ENCODE measurements around the gene FAN1.

Gene FAN1

GRCh38 chr15:30928076-30928475 lies 24.4 kb downstream of the FAN1 start:
- no peak overlapping the region for H3K4me3 ChIP-seq (ENCODE audit: low read depth, low read length)
- no peak for TF ChIP-seq CTCF (IDR thresholded peaks at IDR 0.05; ENCODE audit: insufficient read depth, low read length, missing control alignments)
- POLR2A ChIA-PET: no interaction called here
- no peak for DNase-seq (ENCODE audit: low read depth, low spot score)
- CTCF ChIA-PET: no interaction called here

GRCh38 chr15:30929064-30929669 lies 25.5 kb downstream of the FAN1 start:
- ChIA-PET POLR2A (no interaction called here), CTCF (interaction anchor here (0.8 kb wide), 1 partner anchor 200 kb away, joined by 3 read pairs; no protein-coding TSS in a partner anchor)
- no peak for TF ChIP-seq CTCF (IDR thresholded peaks at IDR 0.05; ENCODE audit: insufficient read depth, low read length, missing control alignments)
- H3K4me3 ChIP-seq (ENCODE audit: low read depth, low read length): no peak overlapping the region
- no peak for DNase-seq (ENCODE audit: low read depth, low spot score)

- H3K4me3 ChIP-seq (ENCODE audit: low read depth, low read length): no peak overlapping the region
- no peak for DNase-seq (ENCODE audit: low read depth, low spot score)
- CTCF ChIA-PET: interaction anchor here (1.4 kb wide), 1 partner anchor 199 kb away, joined by 6 read pairs; no protein-coding TSS in a partner anchor
- POLR2A ChIA-PET: no interaction called here
- TF ChIP-seq CTCF (IDR thresholded peaks at IDR 0.05; ENCODE audit: insufficient read depth, low read length, missing control alignments): no peak
Measured at GRCh38 chr15:30929982-30930381, 26.3 kb downstream of the FAN1 start.

- ChIA-PET CTCF (interaction anchor here (1.4 to 1.6 kb wide), 2 partner anchors 12 to 199 kb away, joined by 3 to 6 read pairs; no protein-coding TSS in a partner anchor), POLR2A (no interaction called here)
- no peak overlapping the region for H3K4me3 ChIP-seq (ENCODE audit: low read depth, low read length)
- DNase-seq (ENCODE audit: low read depth, low spot score): no peak
- TF ChIP-seq CTCF (IDR thresholded peaks at IDR 0.05; ENCODE audit: insufficient read depth, low read length, missing control alignments): no peak
Measured at GRCh38 chr15:30930422-30930821, 26.7 kb downstream of the FAN1 start.

GRCh38 chr15:30933293-30933692 lies 29.6 kb downstream of the FAN1 start:
- CTCF ChIA-PET: interaction anchor here (1.8 kb wide), 1 partner anchor 196 kb away, joined by 8 read pairs; no protein-coding TSS in a partner anchor
- H3K4me3 ChIP-seq (ENCODE audit: low read depth, low read length): no peak overlapping the region
- TF ChIP-seq CTCF (IDR thresholded peaks at IDR 0.05; ENCODE audit: insufficient read depth, low read length, missing control alignments): no peak
- no peak for DNase-seq (ENCODE audit: low read depth, low spot score)
- POLR2A ChIA-PET: no interaction called here

GRCh38 chr15:30939161-30939560 lies 35.4 kb downstream of the FAN1 start:
- ChIA-PET POLR2A (no interaction called here), CTCF (interaction anchor here (0.6 to 3.1 kb wide), 4 partner anchors 12 to 190 kb away, joined by 3 to 16 read pairs (median 3); no protein-coding TSS in a partner anchor)

More at GRCh38 chr15:30939161-30939560, 35.4 kb downstream of the FAN1 start:
- DNase-seq (ENCODE audit: low read depth, low spot score): no peak
- no peak overlapping the region for H3K4me3 ChIP-seq (ENCODE audit: low read depth, low read length)
- no peak for TF ChIP-seq CTCF (IDR thresholded peaks at IDR 0.05; ENCODE audit: insufficient read depth, low read length, missing control alignments)
